ENCODE results near the gene FOXS1.
A peak's percentile ranks its signal among the peaks of the same experiment; 100 is the strongest.
"Not testable (repeated sequence)": the region's sequence is repeated elsewhere in the genome, so short reads cannot be mapped to it uniquely, and the experiment has no call there.

FOXS1 gene

DNA sequence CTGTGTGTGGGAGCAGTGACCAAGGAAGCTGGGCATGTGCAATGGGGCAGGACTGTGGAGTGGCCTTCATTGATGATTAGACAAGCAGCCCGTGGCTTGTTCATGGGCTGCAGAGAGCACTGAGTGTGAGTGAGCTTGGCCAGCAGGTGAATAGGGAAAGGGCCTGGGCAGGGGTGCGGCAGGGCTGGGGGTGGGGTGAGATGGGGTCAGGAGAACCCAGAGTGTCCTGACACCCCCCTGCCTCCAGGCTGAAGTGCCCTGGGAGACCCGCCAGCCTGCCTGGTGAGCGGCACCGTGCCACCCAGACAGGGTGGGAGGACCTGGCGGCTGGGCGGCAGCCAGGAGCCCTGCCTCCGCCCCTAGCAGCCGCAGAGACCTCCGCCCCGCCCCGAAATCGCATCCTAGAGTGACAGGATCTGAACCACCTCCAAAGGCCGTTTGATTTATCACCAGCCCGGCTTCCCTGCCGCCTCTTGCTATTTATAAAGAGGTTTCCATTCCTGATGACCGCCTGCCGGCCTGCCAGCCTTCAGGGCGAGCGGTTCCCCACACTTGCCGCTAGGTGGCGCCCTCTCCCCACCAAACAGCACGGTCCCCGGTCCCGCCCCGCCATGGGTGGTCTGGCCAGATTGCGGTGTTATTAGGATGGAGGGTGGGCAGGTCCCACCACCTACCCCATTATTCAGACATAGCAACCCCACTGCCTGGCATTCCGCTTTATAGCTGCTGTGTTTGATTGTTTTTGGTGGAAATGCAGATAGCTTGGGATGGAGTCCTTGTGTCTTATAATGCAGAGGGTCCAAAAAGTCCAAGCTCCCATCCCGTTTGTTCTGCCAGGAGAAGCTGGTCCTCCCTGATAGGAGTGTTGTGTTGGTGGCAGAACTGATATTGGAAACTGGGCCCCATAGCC lies 22.7 kb downstream of the FOXS1 start:
- peak; percentile 65 for DNase-seq (ENCODE audit: low read depth)

DNA sequence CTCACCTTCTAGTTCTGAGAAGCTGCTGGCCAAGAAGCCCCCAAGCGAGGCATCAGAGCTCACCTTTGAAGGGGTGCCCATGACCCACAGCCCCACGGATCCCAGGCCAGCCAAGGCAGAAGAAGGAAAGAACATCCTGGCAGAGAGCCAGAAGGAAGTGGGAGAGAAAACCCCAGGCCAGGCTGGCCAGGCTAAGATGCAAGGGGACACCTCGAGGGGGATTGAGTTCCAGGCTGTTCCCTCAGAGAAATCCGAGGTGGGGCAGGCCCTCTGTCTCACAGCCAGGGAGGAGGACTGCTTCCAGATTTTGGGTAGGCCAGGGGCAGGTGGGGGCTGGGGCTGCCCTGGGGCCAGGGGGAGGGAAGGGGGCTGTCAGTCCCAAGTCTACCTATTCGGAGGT lies 24.0 kb downstream of the FOXS1 start:
- DNase-seq (ENCODE audit: low read depth) = no peak

DNA sequence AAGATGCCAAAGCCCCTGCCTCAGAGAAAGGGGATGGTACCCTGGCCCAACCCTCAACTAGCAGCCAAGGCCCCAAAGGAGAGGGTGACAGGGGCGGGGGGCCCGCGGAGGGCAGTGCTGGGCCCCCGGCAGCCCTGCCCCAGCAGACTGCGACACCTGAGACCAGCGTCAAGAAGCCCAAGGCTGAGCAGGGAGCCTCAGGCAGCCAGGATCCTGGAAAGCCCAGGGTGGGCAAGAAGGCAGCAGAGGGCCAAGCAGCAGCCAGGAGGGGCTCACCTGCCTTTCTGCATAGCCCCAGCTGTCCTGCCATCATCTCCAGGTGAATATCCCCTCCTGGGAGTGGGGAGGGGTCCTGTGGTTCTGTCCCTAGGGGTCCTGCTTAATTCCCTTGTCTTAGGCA lies 25.2 kb downstream of the FOXS1 start:
- no peak for DNase-seq (ENCODE audit: low read depth)

DNA sequence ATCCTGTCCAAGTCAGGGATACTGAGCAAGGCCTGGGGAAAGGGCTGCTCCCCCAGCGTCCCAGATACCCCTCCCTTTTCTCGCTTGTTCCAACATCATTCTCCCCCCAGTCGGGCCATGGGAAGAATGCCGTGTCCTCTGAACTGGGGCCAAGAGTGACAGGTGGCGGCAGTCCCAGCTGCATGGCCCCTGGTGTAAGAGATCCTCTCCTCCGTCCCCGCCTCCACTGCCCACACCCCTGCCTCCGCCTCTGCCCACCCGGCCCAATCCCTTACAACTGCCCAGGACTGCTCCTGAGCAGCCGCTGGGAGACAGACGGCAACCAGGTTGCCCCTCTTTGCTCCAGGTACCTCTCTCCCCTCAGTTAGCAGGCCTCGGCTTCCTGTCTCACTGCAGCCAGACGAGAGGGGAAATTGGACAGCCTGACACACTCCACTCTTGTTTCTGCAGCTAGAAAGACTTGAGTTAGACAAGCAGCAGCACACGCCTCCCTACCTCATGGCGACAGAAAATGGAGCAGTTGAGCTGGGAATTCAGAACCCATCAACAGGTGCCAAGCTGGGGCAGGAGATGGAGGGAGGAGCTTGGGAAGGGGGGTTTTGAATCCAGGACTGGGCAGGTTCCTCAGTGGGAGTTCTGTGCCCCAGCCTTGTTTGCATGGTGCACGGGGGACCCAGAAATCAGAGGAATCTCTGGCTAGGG lies 26.2 kb downstream of the FOXS1 start, which contains the start of gene MYLK2:
TSS of gene MYLK2 (plus strand) at position 274 of the 702 bp plus-strand sequence. CDS start at position 499, 225 bp downstream.
- no peak for DNase-seq (ENCODE audit: low read depth)

DNA sequence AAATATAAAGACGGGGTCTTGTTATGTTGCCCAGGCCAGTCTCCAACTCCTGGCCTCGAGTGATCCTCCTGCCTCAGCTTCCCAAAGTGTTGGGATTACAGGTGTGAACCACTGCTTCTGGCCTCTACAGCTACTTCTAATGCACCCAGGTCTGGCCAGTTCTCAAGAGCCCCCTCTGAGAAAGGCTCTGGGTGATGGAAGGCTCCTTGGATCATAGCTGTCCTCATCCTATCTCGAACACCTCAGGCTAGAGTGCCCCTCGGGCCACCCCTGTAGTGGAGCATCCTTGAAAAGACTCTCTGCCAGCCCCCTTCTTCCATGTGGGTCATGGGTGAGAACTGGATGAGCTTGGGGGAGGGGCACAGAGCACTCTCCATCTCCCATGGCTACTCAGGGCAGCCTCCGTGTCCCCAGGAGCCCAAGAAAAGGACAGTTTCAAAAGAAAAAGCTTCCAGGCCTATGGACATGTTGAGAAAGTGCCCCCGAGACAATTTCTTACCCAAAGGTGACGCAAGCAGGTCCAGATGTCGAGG lies 27.0 kb downstream of the FOXS1 start:
- DNase-seq (ENCODE audit: low read depth) = no peak

DNA sequence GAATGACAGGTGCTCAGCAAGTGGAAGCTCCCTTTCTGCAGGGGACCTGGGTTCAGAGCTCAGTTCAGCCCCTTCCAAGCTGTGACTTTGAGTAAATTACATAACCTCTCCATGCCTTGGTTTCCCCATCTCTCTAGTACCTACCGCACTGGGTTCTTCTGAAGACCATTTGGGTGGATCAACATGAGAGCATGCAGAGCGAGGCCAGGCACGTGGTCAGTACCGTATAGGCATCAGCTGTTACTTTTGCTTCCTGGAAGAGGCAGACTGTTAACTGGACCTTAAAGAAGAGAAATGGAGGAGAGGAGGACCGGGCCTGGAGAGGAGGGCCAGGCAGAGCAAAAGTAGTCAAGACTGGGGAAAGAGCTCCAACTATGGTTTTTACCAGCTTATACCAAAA lies 27.9 kb downstream of the FOXS1 start:
- DNase-seq (ENCODE audit: low read depth) = no peak

DNA sequence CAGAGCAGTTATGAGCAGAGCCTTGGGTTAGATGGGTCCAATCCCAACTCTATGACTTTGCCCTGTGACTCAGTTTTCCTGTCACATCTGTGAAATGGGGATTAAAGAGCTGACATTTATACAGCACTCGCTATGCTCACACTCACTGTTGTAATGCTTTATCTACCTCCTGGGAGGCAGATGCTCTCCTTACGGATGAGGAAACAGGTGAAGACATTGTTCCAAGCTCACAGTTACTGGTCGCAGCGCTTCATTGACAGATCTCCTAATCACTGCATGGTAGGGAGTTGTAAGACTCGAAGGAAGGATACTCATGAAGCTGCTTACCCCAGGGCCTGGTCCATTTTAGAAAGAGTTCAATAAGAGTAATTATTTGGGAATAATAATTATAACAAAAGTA lies 29.2 kb downstream of the FOXS1 start:
- no peak for DNase-seq (ENCODE audit: low read depth)

DNA sequence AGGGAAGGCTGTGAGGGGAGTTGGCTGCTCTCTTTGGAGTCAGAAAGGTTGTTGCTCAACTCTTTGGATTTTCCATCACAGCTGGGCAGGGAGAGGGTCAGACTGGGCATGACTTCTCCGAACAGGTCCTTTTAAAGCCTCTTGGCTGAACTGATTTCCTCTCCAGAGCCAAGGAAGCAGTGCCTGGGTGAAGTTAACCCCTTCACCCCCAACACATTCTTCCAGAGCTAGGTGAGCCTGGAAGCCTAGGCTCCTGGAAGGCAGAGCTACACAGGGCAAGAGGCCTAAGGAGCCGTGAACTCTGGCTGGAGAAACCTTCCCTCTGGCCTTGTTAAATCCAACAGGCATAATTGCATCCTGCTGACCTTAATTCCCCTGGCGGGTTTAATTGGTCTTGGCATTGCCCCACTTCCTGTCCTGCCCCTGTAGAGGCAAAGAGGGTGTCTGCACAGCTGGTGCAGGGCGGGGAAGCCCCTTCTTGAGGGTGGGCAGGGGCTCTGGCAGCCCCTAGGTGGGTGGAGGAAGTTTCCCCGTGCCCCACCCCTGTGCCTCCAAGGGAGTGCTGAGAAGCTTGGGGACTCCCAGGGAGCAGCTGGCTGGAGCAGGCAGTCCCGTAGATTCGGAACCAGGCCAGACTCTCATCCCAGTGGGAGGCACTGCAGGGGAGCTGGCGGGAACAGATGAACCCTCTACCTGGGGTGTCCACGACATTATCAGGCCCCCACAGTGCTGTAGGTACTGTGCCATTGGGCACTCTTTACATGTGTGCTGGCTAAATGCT lies 29.8 kb downstream of the FOXS1 start:
- no peak for DNase-seq (ENCODE audit: low read depth)

DNA sequence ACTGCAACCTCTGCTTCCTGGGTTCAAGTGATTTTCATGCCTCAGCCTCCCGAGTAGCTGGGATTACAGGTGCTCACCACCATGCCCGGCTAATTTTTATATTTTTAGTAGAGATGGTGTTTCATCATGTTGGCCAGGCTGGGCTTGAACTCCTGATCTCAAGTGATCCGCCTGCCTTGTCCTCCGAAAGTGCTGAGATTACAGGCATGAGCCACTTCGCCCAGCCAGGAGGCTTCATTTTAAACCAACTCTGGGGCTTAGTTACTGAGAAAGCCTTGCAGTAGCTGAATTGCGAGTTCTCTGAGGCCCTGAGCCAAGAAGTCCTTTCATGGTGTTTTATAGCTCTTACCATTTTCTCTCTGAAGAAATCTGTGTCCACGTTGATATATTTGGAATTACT lies 31.3 kb downstream of the FOXS1 start:
- not testable (repeated sequence) for DNase-seq (ENCODE audit: low read depth)

DNA sequence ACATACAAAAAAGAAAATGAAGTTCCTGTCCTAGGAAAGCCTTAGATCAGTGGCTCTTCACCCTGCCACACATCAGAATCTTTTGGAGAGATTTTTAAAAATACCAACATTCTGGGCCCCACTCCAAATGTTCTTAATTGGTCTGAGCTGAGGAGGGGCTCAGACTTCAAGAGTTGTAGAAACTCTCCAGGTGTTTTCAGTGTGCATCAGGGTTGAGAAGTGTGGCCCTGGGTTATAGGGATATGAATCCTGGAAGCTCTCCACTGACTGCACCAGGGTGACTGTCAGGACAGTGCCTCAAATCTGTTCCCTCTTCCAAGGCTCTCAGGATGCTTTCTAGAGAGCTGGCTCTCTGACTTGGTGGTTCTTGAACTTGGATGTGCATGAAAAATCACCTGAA lies 31.8 kb downstream of the FOXS1 start:
- DNase-seq (ENCODE audit: low read depth) = no peak

DNA sequence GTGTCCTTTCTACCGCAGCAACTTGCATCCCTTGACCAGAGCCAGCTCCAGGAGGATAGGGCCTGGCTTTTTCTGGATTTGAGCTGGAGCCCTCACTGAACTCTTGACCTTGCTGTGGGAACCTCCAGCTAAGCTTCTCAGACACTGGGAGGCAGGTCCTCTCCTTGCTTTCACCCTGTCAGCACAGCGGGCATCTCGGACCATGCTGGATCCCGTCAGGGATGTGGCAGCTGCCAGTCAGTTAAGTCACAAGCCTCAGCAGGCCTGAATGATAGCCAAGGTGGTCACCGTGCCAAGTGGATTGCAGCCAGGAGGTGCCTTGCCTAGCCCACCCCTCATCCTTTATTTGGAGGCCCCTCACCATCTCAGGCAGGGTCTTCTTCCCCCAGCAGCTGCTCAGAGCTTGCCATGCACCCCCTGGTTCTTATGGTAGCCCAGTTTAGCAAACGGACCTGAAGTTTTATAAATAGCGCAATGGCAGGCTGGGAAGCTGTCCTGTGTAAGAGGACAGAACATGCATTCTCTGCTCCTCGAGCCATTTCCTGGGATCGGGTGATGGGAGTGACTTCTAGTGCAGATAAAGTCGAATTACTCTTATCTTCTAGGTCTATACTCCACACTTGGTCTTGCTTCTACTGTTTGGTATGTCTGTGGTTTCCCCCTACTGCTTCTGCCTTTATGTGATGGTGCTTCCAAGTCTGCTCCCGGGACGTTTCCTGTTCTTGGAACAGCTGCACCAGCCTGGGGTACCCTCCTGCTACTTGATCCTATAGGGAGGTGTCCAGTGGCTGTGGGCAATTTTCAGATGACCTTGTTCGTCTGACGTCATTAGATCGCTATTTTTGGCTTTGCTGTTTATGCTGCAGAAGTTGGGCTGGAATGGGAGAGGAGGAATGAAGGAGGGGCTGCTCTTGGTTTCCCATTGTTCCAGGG lies 33.3 kb downstream of the FOXS1 start:
- DNase-seq (ENCODE audit: low read depth) = no peak

DNA sequence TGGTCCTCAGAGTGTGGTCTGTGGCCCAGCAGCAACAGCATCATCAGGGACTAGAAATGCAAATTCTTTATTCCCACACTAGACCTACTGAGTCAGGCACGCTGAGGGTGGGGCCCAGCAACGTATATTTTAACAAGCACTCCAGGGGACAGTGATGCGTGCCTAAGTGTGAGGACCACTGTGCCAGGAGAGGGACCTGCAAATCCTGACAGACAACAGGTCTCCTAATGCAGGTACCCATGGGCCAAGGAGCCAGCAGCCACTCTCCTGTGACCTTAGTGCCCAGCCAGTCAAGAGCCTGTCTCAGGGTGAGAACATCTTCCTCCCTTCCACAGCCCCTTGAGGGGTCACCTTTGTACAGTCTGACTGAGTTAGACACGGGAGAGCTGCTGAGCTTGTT lies 34.2 kb downstream of the FOXS1 start:
- no peak for DNase-seq (ENCODE audit: low read depth)

DNA sequence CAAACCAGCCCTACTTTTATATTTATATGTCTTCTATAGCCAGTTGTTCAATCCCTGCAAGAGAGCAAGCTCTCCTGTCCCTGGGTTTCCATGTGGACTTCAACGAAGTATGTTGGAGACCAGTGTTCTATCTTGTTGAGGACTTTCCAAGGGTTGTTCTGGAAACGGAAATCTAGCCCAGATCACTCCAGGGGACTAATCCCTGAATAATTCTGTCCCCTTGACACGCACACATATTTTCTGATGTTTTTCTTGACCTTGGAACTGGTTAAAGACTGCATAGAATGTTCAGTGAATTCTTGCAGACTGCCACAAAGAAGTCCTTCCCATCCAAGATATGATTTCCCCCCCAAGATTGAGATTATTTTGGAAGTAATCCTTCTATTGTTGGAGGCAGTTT lies 35.7 kb downstream of the FOXS1 start:
- no peak for DNase-seq (ENCODE audit: low read depth)

DNA sequence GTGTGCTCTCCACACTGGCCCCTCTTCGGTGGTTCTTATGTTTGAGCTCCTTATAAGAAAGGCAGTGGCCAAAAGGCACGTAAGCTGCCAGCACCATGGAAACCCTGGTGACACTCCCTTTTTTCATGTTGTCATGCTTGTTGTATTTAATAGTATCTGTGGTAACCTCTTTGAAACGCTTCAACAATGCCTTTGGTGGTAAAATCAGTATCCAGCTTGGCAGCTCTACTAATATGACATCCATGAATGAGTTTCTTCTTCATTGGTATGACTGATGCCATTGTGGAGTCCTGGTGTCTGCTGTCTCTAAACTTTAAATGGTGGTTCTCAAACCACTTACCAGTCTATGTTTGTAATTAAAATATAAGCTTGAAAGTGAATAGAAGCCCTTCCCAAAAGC lies 36.9 kb downstream of the FOXS1 start:
- DNase-seq (ENCODE audit: low read depth) = no peak

DNA sequence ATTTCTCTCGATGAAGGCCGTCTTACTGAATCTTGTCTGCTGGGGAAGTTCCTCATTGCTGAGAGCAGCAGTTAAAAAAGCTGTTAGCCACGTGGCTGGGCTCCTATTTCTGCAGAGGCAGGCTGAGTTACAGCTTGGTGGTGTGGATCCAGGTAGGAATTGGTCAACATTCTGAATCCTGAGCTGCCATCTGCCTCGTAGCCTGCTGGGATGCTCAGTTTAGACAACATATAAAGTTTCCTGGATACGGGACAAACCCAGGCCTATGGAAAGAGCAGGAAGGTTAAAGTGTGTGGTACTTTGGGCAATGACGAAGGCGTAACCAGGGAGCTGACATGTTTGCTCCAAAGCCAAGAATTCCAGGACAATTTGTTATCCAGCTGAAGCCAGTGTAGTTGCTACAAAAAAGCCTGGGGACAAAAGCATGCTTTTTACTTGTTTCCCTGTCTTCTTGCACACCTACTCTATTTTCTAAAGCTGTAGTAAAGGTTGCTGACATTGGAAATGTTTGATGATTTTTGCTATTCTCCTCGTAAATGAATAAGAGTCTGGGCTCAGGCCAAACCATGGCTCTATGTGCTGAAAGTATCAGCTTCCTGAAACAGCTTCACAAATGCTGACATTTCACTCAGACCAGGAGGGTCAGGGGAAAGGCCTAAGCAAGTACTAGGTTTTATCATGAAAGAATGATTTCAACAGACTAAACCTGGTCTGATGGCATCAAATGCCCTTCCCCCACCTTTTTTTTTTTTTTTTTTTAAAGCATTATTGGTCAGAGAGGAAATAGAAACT lies 38.6 kb downstream of the FOXS1 start:
- no peak for DNase-seq (ENCODE audit: low read depth)

DNA sequence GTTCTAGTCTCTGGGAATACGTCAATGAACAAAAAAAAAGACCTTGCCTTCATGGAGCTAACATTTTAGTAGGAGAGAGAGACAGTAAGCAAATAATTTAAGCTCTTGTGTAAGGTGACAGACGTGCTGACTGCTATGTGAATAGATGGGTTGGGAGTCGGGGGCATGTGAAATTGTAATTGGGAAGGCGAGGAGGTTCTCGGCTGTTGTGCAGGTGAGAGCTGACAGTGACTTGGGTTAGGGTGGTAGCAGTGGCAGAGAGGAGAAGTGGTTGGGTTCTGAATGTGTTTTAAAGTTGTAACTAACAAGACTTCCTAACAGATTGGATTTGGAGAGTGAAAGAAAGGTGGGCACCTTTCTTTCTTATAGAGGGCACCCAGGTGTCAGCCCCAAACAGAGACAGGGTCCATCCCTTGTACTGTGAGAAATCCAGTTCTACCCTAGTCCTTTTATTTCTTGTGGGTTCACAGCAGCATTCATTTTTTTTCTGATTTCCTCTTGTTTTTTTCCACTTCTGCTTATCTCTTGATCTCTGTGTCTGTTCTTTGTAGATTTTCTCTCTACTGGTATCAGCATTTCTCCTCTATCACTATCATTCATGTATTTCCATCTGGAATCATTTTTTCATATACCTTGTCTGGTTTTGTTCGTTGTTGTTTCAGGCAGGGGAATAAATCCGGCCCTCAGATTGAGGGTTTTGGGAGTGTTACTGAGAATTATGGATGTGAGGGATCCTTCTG lies 41.7 kb downstream of the FOXS1 start:
- no peak for DNase-seq (ENCODE audit: low read depth)

DNA sequence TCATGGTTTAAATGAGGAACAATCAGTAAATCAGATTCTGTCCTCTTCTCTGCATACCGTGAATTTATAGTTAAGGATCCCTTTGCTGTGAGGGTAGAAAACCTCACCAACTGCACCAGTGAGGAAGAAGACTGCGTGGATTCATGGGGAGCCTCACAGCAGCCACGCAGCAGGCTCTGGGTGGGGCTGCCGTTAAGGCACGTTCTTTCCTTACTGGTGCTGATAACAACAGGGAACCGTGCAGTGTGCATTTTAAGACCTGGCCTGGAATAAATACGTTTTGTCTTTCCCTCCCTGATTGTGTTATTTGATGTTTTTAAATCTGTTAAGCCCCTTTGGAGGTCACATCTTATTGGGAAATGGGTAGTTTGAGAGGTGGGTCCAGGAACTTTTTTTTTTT lies 43.9 kb downstream of the FOXS1 start:
- no peak for DNase-seq (ENCODE audit: low read depth)

DNA sequence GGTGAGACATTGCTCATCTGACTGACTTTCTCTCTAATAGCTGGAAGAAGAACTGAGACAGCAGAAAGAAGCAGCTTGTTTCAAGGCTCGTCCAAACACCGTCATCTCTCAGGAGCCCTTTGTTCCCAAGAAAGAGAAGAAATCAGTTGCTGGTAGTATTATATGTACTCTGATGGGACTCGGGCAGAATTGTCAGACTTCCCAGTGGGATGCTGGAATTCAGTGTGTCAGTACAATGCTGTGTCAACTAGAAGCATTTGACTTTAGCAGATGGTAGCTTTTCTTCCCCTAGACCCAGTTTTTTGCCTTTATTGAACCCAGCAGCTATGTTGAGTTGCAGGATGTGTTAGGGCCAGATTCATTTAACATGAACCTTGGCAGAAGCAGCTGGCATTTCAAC lies 48.0 kb downstream of the FOXS1 start:
- no peak for DNase-seq (ENCODE audit: low read depth)

All from activated T-cell treated with anti-CD3 and anti-CD28 coated beads for 24 hours (primary cell).